Thoracic aorta (tissue), 2 donors: ENCODE measurements around the gene KCNK7. TPM values are rescaled to one million over a fixed set of nuclear protein-coding genes. Genes with fewer than 3 reads are reported as not detected.
A peak's percentile ranks its signal among the peaks of the same experiment; 100 is the strongest.

ENCODE experiments used
- ATAC-seq: fragments of 150-250 bp; one replicate; pipeline ENCODE4 v1.8.0; 2017; ENCODE audit warnings: low read depth; ENCODE audit not compliant: insufficient number of reproducible peaks, low FRiP score
- DNase-seq: peaks from one replicate; pipeline ENCODE4 v3.0.0-alpha.2; 2020; ENCODE audit warnings: low spot score
- H3K27ac ChIP-seq, 2 donors: fragments of 200-600 bp; sonication (generic); 1 replicate in 1 of 2; 2 replicates in 1 of 2; pipeline ENCODE4 v1.5.1; 2016; ENCODE audit warnings: mild to moderate bottlenecking in 2 of 2, moderate library complexity in 2 of 2
- H3K27me3 ChIP-seq: fragments of 200-600 bp; sonication (generic); replicated peaks from 2 replicates; pipeline ENCODE4 v1.6.0; 2016; ENCODE audit warnings: mild to moderate bottlenecking; ENCODE audit not compliant: insufficient read depth
- H3K36me3 ChIP-seq: fragments of 200-600 bp; sonication (generic); one replicate; pipeline ENCODE4 v1.5.1; 2016
- H3K4me1 ChIP-seq, 2 donors: fragments of 200-600 bp; sonication (generic); 1 replicate in 1 of 2; 2 replicates in 1 of 2; pipeline versions ENCODE4 v1.5.1 to v1.6.0; 2016; ENCODE audit warnings: low read depth in 2 of 2, mild to moderate bottlenecking in 1 of 2; ENCODE audit not compliant: control insufficient read depth in 1 of 2
- H3K4me3 ChIP-seq: fragments of 200-600 bp; sonication (generic); 2 replicates; pipeline ENCODE4 v1.5.1; 2016; ENCODE audit warnings: mild to moderate bottlenecking
- H3K9me3 ChIP-seq: fragments of 200-600 bp; sonication (generic); 2 replicates; pipeline ENCODE4 v1.5.1; 2016
- CTCF ChIP-seq: fragments of 200-600 bp; sonication (generic); IDR thresholded peaks from one replicate; pipeline ENCODE4 v1.5.1; 2019; ENCODE audit warnings: antibody characterized with exemption
- total RNA-seq, 2 donors: library from RNA; depleted of rRNA; stranded (reverse); fragments of >200 nt; gene quantifications; one replicate each; pipeline versions ENCODE4 v1.1.0 to v1.2.3, GENCODE V29; 2016

Gene KCNK7
- total RNA-seq, 2 donors from 2014 or later = 0.95 TPM; not detected in 1

GRCh38 chr11:65609229-65609628, 13.6 kb upstream of the KCNK7 start:
- Histone ChIP-seq H3K4me3 (no peak overlapping the region), H3K9me3 (no peaks in the 10 kb centered on the region), H3K27ac (no peak overlapping the region), H3K4me1 (peaks cover 17 to 55% of the 10 kb centered on the region in 2 donors), H3K36me3 (peaks cover 29% of the 10 kb centered on the region), H3K27me3 (no peaks in the 10 kb centered on the region)
- ATAC-seq (no peak), DNase-seq (no peak)
- TF ChIP-seq CTCF = no peak

- peaks cover 43% of the 10 kb centered on the region for H3K36me3 ChIP-seq
Observed at GRCh38 chr11:65607614-65608426, 12.2 kb upstream of the KCNK7 start.

GRCh38 chr11:65606876-65607613, 11.4 kb upstream of the KCNK7 start:
- no peak for TF ChIP-seq CTCF
- peak; percentile 85 for DNase-seq
- H3K27ac ChIP-seq = peak overlapping the region; percentile 69 to 83
- no peaks in the 10 kb centered on the region for H3K27me3 ChIP-seq
- H3K4me1 ChIP-seq = peaks cover 4 to 42% of the 10 kb centered on the region in 2 donors
- H3K36me3 ChIP-seq = peaks cover 44% of the 10 kb centered on the region
- H3K9me3 ChIP-seq = no peaks in the 10 kb centered on the region
- peak; percentile 71 for ATAC-seq
- H3K4me3 ChIP-seq = peak overlapping the region; percentile 44

More at GRCh38 chr11:65607614-65608426, 12.2 kb upstream of the KCNK7 start:
- DNase-seq = no peak
- Histone ChIP-seq H3K27ac (peak overlapping the region; percentile 5 to 64), H3K4me1 (peaks cover 11 to 49% of the 10 kb centered on the region in 2 donors), H3K27me3 (no peaks in the 10 kb centered on the region), H3K9me3 (no peaks in the 10 kb centered on the region), H3K4me3 (peak overlapping the region; percentile 44)
- TF ChIP-seq CTCF = no peak
- ATAC-seq = no peak

- DNase-seq = no peak
- Histone ChIP-seq H3K9me3 (no peaks in the 10 kb centered on the region), H3K27ac (no peak overlapping the region), H3K4me3 (no peak overlapping the region), H3K36me3 (peaks cover 46% of the 10 kb centered on the region), H3K27me3 (no peaks in the 10 kb centered on the region), H3K4me1 (peaks cover 0 to 16% of the 10 kb centered on the region in 2 donors)
- ATAC-seq = no peak
- no peak for TF ChIP-seq CTCF
Observed at GRCh38 chr11:65604258-65604657, 8.7 kb upstream of the KCNK7 start.

- H3K4me3 ChIP-seq = no peak overlapping the region
- H3K27ac ChIP-seq = no peak overlapping the region
- peaks cover 40% of the 10 kb centered on the region for H3K36me3 ChIP-seq
- no peaks in the 10 kb centered on the region for H3K9me3 ChIP-seq
- no peaks in the 10 kb centered on the region for H3K4me1 ChIP-seq
- no peaks in the 10 kb centered on the region for H3K27me3 ChIP-seq
- DNase-seq = no peak
- no peak for TF ChIP-seq CTCF
- no peak for ATAC-seq
Observed at GRCh38 chr11:65599955-65600246, 4.3 kb upstream of the KCNK7 start.
